ES-I3 (cell line): Measurements from ENCODE around the gene ZC3H18.

Experiments
- H3K36me3 ChIP-seq: 2 replicates; pipeline ENCODE4 v1.6.1; 2013; ENCODE audit warnings: mild to moderate bottlenecking, low read length, control low read depth, moderate library complexity; ENCODE audit not compliant: insufficient read depth
- H3K4me1 ChIP-seq: 2 replicates; pipeline ENCODE4 v1.6.1; 2013; ENCODE audit warnings: mild to moderate bottlenecking, control low read depth, low read length; ENCODE audit not compliant: insufficient read depth
- H3K9ac ChIP-seq: 2 replicates; pipeline ENCODE4 v1.6.1; 2013; ENCODE audit warnings: low read depth, mild to moderate bottlenecking, low read length, moderate library complexity
- H3K9me3 ChIP-seq: 2 replicates; pipeline ENCODE4 v1.6.1; 2013; ENCODE audit warnings: mild to moderate bottlenecking, low read length, moderate library complexity; ENCODE audit not compliant: control insufficient read depth, insufficient read depth

The ZC3H18 gene

DNA sequence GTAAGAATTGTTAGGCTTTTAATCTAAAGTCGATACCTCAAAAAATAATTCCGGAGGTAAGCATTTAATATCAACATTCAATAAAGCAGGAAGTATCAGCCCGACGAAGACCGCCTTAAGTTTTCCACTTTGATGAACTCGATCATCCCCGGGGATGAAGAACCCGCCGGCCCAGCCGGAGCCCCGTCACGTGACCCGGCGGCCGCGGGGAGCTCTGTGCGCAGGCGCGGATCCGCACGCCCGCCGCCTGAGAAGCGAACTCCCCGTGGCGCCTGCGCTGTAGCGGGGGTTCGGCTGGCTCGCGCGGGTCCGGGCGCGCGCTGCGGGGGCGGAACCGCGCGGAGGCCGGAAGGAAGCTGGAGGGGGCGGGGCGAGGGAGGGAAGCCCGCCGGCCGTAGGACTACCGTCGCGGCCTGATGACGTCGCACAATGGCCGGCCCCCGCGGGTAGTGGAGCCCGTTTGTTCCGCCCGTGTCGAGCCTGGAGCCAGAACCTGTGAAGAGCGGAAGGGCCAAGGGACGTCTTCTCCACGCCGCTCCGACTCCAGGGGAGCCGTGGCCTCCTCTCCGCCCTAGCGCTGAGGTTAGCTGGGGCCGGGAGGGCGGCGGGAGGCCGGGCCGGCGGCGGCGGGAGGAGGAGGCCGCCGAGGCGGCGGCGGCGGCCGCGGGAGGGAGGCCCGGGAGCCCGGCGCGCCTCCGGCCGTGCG lies at the start of gene ZC3H18:
TSS of gene ZC3H18 (plus strand) at position 419 of the 706 bp plus-strand sequence. CDS start 6,721 bp downstream, outside the sequence.
- peak within 1 kb of the TSS; percentile 97 for H3K9ac ChIP-seq
- no peaks in the 10 kb centered on the region for H3K9me3 ChIP-seq
- H3K4me1 ChIP-seq, result peaks cover 6% of the 10 kb centered on the region
- H3K36me3 ChIP-seq, result no peaks in the 10 kb centered on the region

DNA sequence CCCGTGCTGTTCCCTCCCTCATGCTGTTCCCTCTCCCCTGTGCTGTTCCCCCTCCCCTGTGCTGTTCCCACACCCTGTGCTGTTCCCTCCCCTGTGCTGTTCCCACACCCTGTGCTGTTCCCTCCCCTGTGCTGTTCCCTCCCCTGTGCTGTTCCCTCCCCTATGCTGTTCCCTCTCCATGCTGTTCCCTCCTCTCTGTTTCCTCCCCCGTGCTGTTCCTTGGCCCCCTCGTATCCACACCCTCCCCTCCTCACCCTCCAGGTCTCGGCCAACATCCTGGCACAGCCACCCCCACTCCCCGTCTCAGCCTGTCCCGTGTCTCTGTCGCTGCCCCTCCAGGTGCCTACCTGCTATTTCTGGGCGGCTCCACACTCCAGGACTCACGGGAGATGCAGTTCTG lies 48.5 kb upstream of the ZC3H18 start:
- Histone ChIP-seq H3K4me1 (peaks cover 5% of the 10 kb centered on the region; the same call in 1 of the 2 replicates), H3K36me3 (no peaks in the 10 kb centered on the region), H3K9me3 (no peaks in the 10 kb centered on the region), H3K9ac (no peak overlapping the region)

- no peaks in the 10 kb centered on the region for H3K9me3 ChIP-seq
- no peak overlapping the region for H3K9ac ChIP-seq
- no peaks in the 10 kb centered on the region for H3K36me3 ChIP-seq
- H3K4me1 ChIP-seq, result peaks cover 5% of the 10 kb centered on the region; the same call in 1 of the 2 replicates
These were observed 47.8 kb upstream of the ZC3H18 start for GRCh38 chr16:88522276-88522949.

DNA sequence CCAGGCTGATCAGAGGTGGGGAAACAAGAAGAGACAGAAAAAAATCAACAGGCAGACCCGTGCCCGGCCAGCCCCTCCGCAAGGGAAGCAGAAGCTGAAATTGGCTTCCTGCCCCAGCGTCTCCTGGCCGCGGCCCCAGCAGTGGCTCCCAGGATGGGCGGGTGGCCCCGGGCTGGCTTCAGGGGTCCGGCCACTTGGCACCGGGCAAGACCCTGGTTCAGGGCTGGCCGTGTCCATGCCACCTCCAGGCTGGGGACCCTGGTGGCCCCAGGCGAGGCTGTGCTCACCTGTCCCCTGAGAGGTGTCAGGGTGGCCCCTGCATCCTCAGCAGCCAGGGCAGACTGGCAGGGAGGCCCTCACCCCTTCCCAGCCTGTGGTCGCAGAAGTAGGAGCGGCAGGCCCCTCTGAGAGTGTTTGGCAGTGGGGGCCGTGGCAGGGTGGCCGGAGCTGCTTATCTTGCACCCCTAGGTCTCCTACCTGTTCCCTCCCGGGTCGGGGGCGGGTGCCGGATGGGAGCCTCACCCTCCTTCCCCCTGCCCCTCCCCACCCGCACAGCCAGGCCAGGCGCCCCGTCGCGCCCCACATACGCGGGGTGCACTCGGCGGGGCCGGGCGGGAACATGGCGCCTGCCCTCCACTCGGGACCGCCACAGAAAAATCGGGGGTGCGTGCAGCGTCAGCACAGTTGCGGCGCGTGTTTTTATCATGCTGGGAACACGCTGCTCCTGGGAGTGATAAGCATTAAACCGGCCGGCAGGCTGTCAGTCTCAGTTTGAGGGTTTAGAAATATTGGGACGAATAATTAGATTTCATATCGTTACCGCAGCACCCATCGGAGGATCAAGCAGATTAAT lies 46.7 kb upstream of the ZC3H18 start:
- Histone ChIP-seq H3K4me1 (peaks cover 5% of the 10 kb centered on the region; the same call in 1 of the 2 replicates), H3K36me3 (no peaks in the 10 kb centered on the region), H3K9me3 (no peaks in the 10 kb centered on the region), H3K9ac (no peak overlapping the region)

GRCh38 chr16:88524274-88524972 lies 45.8 kb upstream of the ZC3H18 start:
- H3K4me1 ChIP-seq, result peaks cover 5% of the 10 kb centered on the region; the same call in 1 of the 2 replicates
- H3K36me3 ChIP-seq, result no peaks in the 10 kb centered on the region
- H3K9ac ChIP-seq, result no peak overlapping the region
- no peaks in the 10 kb centered on the region for H3K9me3 ChIP-seq

DNA sequence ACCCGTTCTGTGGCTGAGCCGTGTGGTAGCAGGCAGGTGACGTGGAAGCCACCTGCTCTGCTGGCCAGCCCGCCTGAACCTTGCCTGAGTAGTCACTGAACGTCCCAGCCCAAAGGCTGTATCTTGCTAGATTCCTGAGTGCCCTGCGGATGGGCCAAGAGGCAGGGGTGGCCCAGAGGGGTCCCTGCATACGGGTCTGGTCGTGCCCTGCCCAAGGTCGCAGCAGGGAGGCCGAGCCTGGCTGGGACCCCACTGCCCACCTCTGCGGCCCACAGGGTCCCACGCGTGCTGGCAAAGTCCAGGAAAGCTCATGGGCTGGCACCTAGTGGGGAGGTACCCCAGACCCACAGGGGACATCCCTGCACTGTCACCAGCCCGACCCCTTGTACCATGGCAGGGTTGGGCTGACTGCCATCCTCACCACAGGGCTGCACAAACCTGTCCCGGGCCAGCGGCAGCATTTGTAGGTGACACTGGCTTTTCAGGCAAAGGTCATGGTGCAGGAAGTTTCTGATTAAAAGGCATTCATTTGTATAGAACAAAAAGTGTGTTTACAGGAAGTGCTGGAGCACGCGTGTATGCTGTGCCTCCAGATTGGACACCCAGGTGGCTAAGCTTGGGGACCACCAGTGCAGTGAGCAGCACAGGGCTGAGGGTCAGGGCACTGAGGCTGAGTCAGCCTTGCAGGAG lies 45.1 kb upstream of the ZC3H18 start:
- Histone ChIP-seq H3K36me3 (no peaks in the 10 kb centered on the region), H3K9me3 (no peaks in the 10 kb centered on the region), H3K9ac (no peak overlapping the region), H3K4me1 (peaks cover 5% of the 10 kb centered on the region; the same call in 1 of the 2 replicates)

- no peaks in the 10 kb centered on the region for H3K36me3 ChIP-seq
- peaks cover 5% of the 10 kb centered on the region; the same call in 1 of the 2 replicates for H3K4me1 ChIP-seq
- no peaks in the 10 kb centered on the region for H3K9me3 ChIP-seq
- H3K9ac ChIP-seq, result no peak overlapping the region
These were observed 44.6 kb upstream of the ZC3H18 start for GRCh38 chr16:88525663-88525990.

GRCh38 chr16:88526008-88526905 lies 43.9 kb upstream of the ZC3H18 start:
- H3K9me3 ChIP-seq, result no peaks in the 10 kb centered on the region
- no peak overlapping the region for H3K9ac ChIP-seq
- H3K36me3 ChIP-seq, result no peaks in the 10 kb centered on the region
- peaks cover 5% of the 10 kb centered on the region; the same call in 1 of the 2 replicates for H3K4me1 ChIP-seq

DNA sequence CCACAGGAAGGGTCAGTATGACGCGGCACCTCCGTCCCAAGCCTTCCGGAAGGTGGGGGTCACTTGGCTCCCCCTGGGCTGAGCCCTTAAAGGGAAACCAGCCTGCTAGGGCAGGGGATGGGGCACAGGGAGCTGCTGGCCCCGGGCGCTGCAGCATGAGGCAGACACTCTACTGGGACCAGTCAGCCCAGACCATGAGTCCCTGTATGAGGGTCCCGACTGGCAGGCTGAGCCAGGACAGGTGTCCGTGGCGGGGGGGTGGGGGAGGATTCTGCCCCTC lies 43.4 kb upstream of the ZC3H18 start:
- H3K36me3 ChIP-seq, result no peaks in the 10 kb centered on the region
- no peaks in the 10 kb centered on the region for H3K9me3 ChIP-seq
- H3K9ac ChIP-seq, result no peak overlapping the region
- H3K4me1 ChIP-seq, result peaks cover 5% of the 10 kb centered on the region; the same call in 1 of the 2 replicates

- no peaks in the 10 kb centered on the region for H3K36me3 ChIP-seq
- H3K9ac ChIP-seq, result no peak overlapping the region
- peaks cover 5% of the 10 kb centered on the region; the same call in 1 of the 2 replicates for H3K4me1 ChIP-seq
- H3K9me3 ChIP-seq, result no peaks in the 10 kb centered on the region
These were observed 42.8 kb upstream of the ZC3H18 start for GRCh38 chr16:88527186-88527936.

GRCh38 chr16:88527937-88528743 lies 42.1 kb upstream of the ZC3H18 start:
- Histone ChIP-seq H3K9ac (no peak overlapping the region), H3K4me1 (peaks cover 5% of the 10 kb centered on the region; the same call in 1 of the 2 replicates), H3K36me3 (no peaks in the 10 kb centered on the region), H3K9me3 (no peaks in the 10 kb centered on the region)

GRCh38 chr16:88528902-88529318 lies 41.3 kb upstream of the ZC3H18 start:
- no peak overlapping the region for H3K9ac ChIP-seq
- no peaks in the 10 kb centered on the region for H3K9me3 ChIP-seq
- no peaks in the 10 kb centered on the region for H3K36me3 ChIP-seq
- peaks cover 5% of the 10 kb centered on the region; the same call in 1 of the 2 replicates for H3K4me1 ChIP-seq
